ENCODE data around the gene RNF169.

- TF ChIP-seq POLR2A (IDR thresholded peaks at IDR 0.05) (no peak), CTCF (IDR thresholded peaks at IDR 0.05) (no peak)
Observed at GRCh38 chr11:74806267-74806666, 57.6 kb downstream of the RNF169 start.
